GM23248 (cell line): ENCODE data around the gene C1QC.

ENCODE experiments used
- EZH2 ChIP-seq: fragments of 200-600 bp; sonication (generic); IDR thresholded peaks from 2 replicates; pipeline ENCODE4 v1.6.1; 2018; ENCODE audit warnings: antibody characterized with exemption, mild to moderate bottlenecking; ENCODE audit not compliant: insufficient read depth, poor library complexity, severe bottlenecking
- EZH2phosphoT487 ChIP-seq: fragments of 200-600 bp; sonication (generic); IDR thresholded peaks from 2 replicates; pipeline ENCODE4 v1.6.1; 2018; ENCODE audit warnings: antibody characterized with exemption, moderate library complexity, mild to moderate bottlenecking, low read depth; ENCODE audit not compliant: insufficient read depth

- no peak for TF ChIP-seq EZH2
- TF ChIP-seq EZH2phosphoT487 = no peak
Observed at GRCh38 chr1:22696610-22697009, 53.2 kb downstream of the C1QC start.
